Epithelial cell of esophagus (primary cell): ENCODE results near the gene EXOC2.
A peak's percentile ranks its signal among the peaks of the same experiment; 100 is the strongest.

Source experiments
- DNase-seq: peaks from one replicate; pipeline ENCODE4 v3.0.0; 2010; ENCODE audit warnings: low read depth
- H3K4me3 ChIP-seq: 2 replicates; pipeline ENCODE4 v1.5.1; 2011; ENCODE audit warnings: mild to moderate bottlenecking, low read length, control low read depth
- TF ChIP-seq, protein P1 (sequence below): IDR thresholded peaks from 2 replicates; pipeline ENCODE4 v1.5.1; 2011; ENCODE audit warnings: low read depth, mild to moderate bottlenecking, low read length, control low read depth, inconsistent platforms; ENCODE audit not compliant: insufficient read depth; ENCODE audit errors: missing control alignments

The EXOC2 gene

DNA sequence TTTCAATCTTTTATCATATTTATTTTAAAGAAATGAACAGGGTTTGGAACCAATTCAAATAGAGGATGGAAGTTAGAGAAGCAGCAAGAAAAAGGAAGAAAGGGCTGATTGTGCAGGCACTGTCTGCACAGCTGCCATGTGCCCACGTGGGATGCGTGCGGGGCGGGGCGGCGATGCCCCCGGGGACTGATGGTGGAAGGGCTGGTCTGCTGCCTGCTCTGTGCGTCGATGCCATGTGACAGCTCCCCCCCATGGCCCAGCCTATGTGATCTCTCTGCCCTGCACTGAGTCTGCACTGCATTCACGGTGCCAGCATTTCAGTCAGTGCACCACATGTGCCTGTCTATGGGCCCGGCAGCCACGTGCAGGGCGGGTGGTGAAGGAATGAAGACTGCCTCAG is 205.0 kb downstream of the EXOC2 start:
- H3K4me3 ChIP-seq: no peak overlapping the region
- TF ChIP-seq, protein P1, sequence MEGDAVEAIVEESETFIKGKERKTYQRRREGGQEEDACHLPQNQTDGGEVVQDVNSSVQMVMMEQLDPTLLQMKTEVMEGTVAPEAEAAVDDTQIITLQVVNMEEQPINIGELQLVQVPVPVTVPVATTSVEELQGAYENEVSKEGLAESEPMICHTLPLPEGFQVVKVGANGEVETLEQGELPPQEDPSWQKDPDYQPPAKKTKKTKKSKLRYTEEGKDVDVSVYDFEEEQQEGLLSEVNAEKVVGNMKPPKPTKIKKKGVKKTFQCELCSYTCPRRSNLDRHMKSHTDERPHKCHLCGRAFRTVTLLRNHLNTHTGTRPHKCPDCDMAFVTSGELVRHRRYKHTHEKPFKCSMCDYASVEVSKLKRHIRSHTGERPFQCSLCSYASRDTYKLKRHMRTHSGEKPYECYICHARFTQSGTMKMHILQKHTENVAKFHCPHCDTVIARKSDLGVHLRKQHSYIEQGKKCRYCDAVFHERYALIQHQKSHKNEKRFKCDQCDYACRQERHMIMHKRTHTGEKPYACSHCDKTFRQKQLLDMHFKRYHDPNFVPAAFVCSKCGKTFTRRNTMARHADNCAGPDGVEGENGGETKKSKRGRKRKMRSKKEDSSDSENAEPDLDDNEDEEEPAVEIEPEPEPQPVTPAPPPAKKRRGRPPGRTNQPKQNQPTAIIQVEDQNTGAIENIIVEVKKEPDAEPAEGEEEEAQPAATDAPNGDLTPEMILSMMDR: no peak
- DNase-seq: no peak

DNA sequence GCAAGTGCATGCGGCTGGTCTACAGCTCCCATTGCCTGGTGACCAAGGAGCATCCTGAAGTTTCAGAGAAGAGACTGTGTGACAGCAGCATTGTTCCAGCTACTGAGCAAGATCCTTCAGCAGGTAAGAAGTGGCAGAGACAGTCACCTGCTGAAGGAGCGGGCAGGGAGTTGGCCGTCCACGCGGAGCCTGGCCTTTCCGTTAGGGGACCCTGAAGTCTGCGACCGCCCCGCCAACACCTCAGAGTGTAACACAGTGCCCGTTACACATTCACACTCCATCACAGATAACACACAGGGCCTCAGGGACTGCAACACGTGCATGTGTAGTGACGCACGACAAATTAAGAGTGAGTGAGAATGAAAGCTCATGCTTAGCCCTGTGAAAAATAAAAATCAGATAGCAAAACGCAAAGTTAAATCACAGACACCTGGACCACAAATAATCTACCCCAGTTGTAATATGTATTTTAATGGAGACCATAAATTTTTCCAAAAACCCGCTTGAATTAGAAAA is 207.2 kb downstream of the EXOC2 start:
- no peak for DNase-seq
- H3K4me3 ChIP-seq: no peak overlapping the region
- TF ChIP-seq, protein P1: no peak

DNA sequence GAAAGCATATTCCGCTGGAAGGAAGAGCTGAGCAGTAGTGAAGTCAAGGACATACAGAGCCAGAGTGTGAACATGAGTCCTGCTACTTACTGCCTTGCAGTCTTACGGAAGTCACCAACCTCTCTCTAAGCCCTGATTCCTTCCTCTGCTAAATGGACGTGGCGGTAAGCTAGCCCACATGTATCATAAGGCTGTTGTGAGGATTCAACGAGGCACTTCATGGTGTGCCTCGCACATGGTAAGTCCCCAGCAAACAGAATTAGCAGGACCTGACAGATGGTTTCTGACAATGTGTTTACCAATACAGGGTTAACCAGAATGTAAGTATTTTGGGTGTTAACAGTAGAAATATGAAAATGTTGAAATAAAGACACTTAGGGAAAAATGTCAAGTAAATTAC is 208.2 kb downstream of the EXOC2 start:
- TF ChIP-seq, protein P1: no peak
- DNase-seq: no peak
- no peak overlapping the region for H3K4me3 ChIP-seq

DNA sequence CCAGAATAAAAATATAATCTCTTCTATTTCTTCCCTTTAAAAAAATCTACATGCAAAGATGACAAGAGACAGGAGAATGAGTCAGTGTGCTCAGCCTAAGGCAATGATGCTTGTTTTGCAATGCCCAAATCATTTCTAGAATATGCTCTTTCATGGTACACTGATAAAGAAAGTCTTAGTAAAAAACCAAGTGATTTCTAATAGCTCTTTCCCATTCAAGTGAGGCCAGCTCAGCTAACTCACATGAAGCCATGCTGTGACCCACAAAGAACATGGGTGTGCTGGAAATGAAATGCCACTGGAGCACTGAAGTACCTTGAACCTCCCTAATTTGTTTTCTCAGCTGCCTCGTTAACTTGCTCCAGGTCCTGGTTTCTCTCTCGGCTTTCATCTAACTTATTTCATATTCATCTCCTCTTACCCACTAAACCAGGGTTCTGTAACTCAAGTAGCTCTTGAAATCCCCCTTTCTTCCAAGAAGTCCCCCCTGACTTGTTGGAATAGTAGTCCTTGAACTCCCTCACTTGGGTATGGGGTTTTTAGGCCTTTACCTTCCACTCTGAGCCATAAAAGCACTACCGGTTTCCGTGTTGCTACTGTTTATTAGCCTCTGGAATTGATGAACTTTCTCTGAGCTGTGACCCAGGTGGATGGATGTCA is 208.7 kb downstream of the EXOC2 start:
- H3K4me3 ChIP-seq: no peak overlapping the region
- peak; percentile 69 for DNase-seq
- TF ChIP-seq, protein P1: no peak

DNA sequence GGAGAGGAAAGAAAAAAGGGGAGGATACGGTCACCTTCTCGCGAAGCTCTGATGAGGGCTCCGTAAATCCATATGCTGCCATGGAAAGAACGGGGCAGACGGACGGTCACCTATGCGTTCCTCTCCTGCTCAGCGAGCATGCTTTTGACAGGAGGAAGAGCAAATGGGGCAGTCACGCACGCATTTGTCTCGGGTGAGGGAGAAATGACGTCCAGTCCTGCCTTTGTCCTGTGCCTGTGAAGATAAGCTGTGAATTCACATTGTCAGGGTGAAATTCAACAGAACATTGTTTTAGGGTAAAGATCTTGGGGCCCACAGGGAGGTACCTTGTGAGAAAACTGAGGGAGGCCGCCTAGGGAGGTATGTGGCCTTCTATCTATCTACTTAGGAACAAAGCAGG is 217.6 kb downstream of the EXOC2 start:
- TF ChIP-seq, protein P1: no peak
- DNase-seq: no peak
- H3K4me3 ChIP-seq: no peak overlapping the region

DNA sequence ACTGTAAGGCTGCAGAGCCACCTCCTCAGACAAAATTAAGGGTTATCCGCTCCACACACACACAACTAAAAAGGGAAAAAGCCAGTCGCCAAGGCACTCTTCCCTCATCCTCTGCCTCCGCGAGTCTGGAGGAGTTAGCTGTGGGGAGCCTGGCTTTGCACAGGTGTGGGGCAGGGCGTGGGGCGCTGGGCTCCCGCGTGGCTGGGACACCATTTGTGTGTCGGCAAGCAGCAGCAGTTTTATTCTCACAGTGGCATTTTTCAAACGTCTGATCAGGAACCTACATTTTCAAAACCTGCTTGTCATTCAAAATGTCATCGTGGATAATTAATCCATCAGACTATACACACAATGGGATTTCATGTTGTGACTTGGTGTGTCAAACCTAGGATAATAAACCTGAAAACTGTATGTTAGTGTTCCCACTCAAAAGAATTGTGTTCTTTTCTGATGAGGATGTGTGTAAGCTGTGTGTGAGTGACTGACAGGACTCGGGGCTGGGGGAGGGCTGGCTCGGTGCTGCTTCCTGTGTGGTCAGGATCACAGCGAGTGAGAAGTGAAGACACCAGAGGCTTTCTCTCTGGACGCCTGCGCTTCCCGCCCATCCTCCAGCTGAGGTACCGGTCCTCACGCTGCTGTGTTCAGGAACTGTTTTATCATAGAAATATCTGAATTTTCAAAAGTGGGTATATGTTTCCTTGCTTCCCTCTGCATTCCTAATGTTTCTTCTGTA is 218.3 kb downstream of the EXOC2 start:
- DNase-seq: peak; percentile 3
- H3K4me3 ChIP-seq: no peak overlapping the region
- TF ChIP-seq, protein P1: no peak
